Thyroid gland (tissue), 4 donors: ENCODE results near the gene COG1. TPM values are rescaled to one million over a fixed set of nuclear protein-coding genes. Genes with fewer than 3 reads are reported as not detected.

Experiments
- DNase-seq, 2 donors: peaks; one replicate each; pipeline ENCODE4 v3.0.0-alpha.2; 2019
- H3K27ac ChIP-seq, 3 donors: fragments of 200-600 bp; sonication (generic); 1 replicate in 2 of 3; 2 replicates in 1 of 3; pipeline ENCODE4 v1.5.1; 2016 to 2019; ENCODE audit warnings: mild to moderate bottlenecking in 1 of 3, moderate library complexity in 1 of 3
- H3K27me3 ChIP-seq: fragments of 200-600 bp; sonication (generic); one replicate; pipeline ENCODE4 v1.5.1; 2019
- H3K36me3 ChIP-seq, 2 donors: fragments of 200-600 bp; sonication (generic); one replicate each; pipeline ENCODE4 v1.5.1; 2016 to 2019
- H3K4me1 ChIP-seq, 2 donors: fragments of 200-600 bp; sonication (generic); one replicate each; pipeline ENCODE4 v1.5.1; 2017 to 2019
- H3K4me3 ChIP-seq, 3 donors: fragments of 200-600 bp; sonication (generic); replicated peaks in 1 of 3; 1 replicate in 2 of 3; 2 replicates in 1 of 3; pipeline ENCODE4 v1.5.1; 2016; ENCODE audit warnings: mild to moderate bottlenecking in 1 of 3
- H3K9me3 ChIP-seq: fragments of 200-600 bp; sonication (generic); one replicate; pipeline ENCODE4 v1.5.1; 2017
- CTCF ChIP-seq, 6 experiments: fragments of 200-600 bp in 3 of 6; fragments of 450-650 bp in 3 of 6; sonication (generic) in 3 of 6; IDR thresholded peaks; one replicate each; pipeline ENCODE4 v1.5.1; 2016 to 2019; ENCODE audit warnings: antibody characterized with exemption in 6 of 6, mild to moderate bottlenecking in 2 of 6, inconsistent platforms in 1 of 6, moderate library complexity in 1 of 6
- POLR2A ChIP-seq, 2 donors: fragments of 450-650 bp; IDR thresholded peaks; one replicate each; pipeline ENCODE4 v1.6.1; 2017; ENCODE audit warnings: antibody characterized with exemption in 2 of 2, mild to moderate bottlenecking in 2 of 2, moderate library complexity in 1 of 2
- WGBS, 2 donors: methylation state at CpG; one replicate each; pipeline ENCODE4 v1.1.5; 2017; 5-methylcytosine and 5-hydroxymethylcytosine counted together
- intact Hi-C: fragments of 100-400 bp; cut with DNase I; formaldehyde crosslinking; loops from one replicate; pipeline ENCODE4 v1.15.1; 2023
- total RNA-seq, 4 donors: library from RNA; depleted of rRNA; stranded (reverse); fragments of >200 nt; gene quantifications; one replicate each; pipeline ENCODE4 v1.2.3, GENCODE V29; 2016

COG1 gene
- total RNA-seq, 4 donors from 2014 or later, result 31.9 to 42.9 (median 37.2) TPM

- no peaks in the 10 kb centered on the region for H3K9me3 ChIP-seq
- TF ChIP-seq POLR2A (IDR thresholded peaks at IDR 0.05) (no peak), CTCF (IDR thresholded peaks at IDR 0.05) (no peak)
Observed at GRCh38 chr17:73151916-73152632, 40.8 kb upstream of the COG1 start.

GRCh38 chr17:73155410-73156165 is 37.3 kb upstream of the COG1 start:
- H3K9me3 ChIP-seq, result no peaks in the 10 kb centered on the region
- TF ChIP-seq CTCF (IDR thresholded peaks at IDR 0.05) (no peak), POLR2A (IDR thresholded peaks at IDR 0.05) (no peak)
- 51 to 58% methylated on average over 14 to 15 of the region's 15 CpGs for WGBS, 2 donors
- peak; percentile 44 to 53 for DNase-seq
- intact Hi-C loops, result loop anchor here (5.0 to 10.0 kb wide), 2 partner anchors 171 to 428 kb away; no protein-coding TSS in a partner anchor
- no peak overlapping the region for H3K27ac ChIP-seq
- H3K4me1 ChIP-seq, result peaks cover 0 to 14% of the 10 kb centered on the region in 2 donors
- no peaks in the 10 kb centered on the region for H3K27me3 ChIP-seq
- no peak overlapping the region for H3K4me3 ChIP-seq
- H3K36me3 ChIP-seq, result no peaks in the 10 kb centered on the region

More at GRCh38 chr17:73151916-73152632, 40.8 kb upstream of the COG1 start:
- no peak overlapping the region for H3K27ac ChIP-seq
- no peaks in the 10 kb centered on the region for H3K36me3 ChIP-seq
- intact Hi-C loops, result loop anchor here (10.0 kb wide), 1 partner anchor 167 kb away; no protein-coding TSS in a partner anchor
- H3K27me3 ChIP-seq, result no peaks in the 10 kb centered on the region
- WGBS, 2 donors, result 77 to 86% methylated on average over 9 of the region's 9 CpGs
- no peak overlapping the region for H3K4me3 ChIP-seq
- H3K4me1 ChIP-seq, result peaks cover 0 to 14% of the 10 kb centered on the region in 2 donors
- DNase-seq, result no peak

GRCh38 chr17:73156166-73156840 is 36.6 kb upstream of the COG1 start:
- Histone ChIP-seq H3K27ac (no peak overlapping the region), H3K9me3 (no peaks in the 10 kb centered on the region), H3K36me3 (no peaks in the 10 kb centered on the region), H3K4me1 (peaks cover 0 to 14% of the 10 kb centered on the region in 2 donors), H3K27me3 (no peaks in the 10 kb centered on the region), H3K4me3 (no peak overlapping the region)
- TF ChIP-seq POLR2A (IDR thresholded peaks at IDR 0.05) (no peak), CTCF (IDR thresholded peaks at IDR 0.05) (peak; percentile 47 to 85 (median 74))
- intact Hi-C loops, result loop anchor here (5.0 to 10.0 kb wide), 2 partner anchors 172 to 429 kb away; no protein-coding TSS in a partner anchor
- peak; percentile 71 to 77 for DNase-seq
- 26 to 29% methylated on average over 20 to 22 of the region's 22 CpGs for WGBS, 2 donors

- 68 to 73% methylated on average over 8 of the region's 8 CpGs for WGBS, 2 donors
- TF ChIP-seq POLR2A (IDR thresholded peaks at IDR 0.05), result no peak
- no peak for TF ChIP-seq CTCF (IDR thresholded peaks at IDR 0.05)
- H3K9me3 ChIP-seq, result no peaks in the 10 kb centered on the region
- H3K27me3 ChIP-seq, result no peaks in the 10 kb centered on the region
- H3K36me3 ChIP-seq, result no peaks in the 10 kb centered on the region
- no peak overlapping the region for H3K4me3 ChIP-seq
- intact Hi-C loops, result loop anchor here (5.0 to 10.0 kb wide), 2 partner anchors 172 to 430 kb away; no protein-coding TSS in a partner anchor
- H3K27ac ChIP-seq, result no peak overlapping the region
- H3K4me1 ChIP-seq, result peaks cover 0 to 14% of the 10 kb centered on the region in 2 donors
- DNase-seq, result no peak
Observed at GRCh38 chr17:73156887-73157520, 35.9 kb upstream of the COG1 start.
